ENCODE results near the gene EDRF1.

The EDRF1 gene

GRCh38 chr10:125795637-125796190, 76.2 kb downstream of the EDRF1 start:
- DNase-seq: no peak

- no peak for DNase-seq
Measured at GRCh38 chr10:125797424-125797823, 77.9 kb downstream of the EDRF1 start.

GRCh38 chr10:125797994-125798662, 78.6 kb downstream of the EDRF1 start:
- no peak for DNase-seq

- DNase-seq: no peak
Measured at GRCh38 chr10:125799451-125800182, 80.1 kb downstream of the EDRF1 start.

GRCh38 chr10:125801574-125801973, 82.1 kb downstream of the EDRF1 start:
- DNase-seq: no peak

- DNase-seq: no peak
Measured at GRCh38 chr10:125802131-125802530, 82.6 kb downstream of the EDRF1 start.

GRCh38 chr10:125802739-125803138, 83.2 kb downstream of the EDRF1 start:
- no peak for DNase-seq

- no peak for DNase-seq
Measured at GRCh38 chr10:125808047-125808446, 88.5 kb downstream of the EDRF1 start.

- DNase-seq: no peak
Measured at GRCh38 chr10:125811251-125811650, 91.7 kb downstream of the EDRF1 start.

GRCh38 chr10:125812128-125812750, 92.7 kb downstream of the EDRF1 start:
- no peak for DNase-seq

All from NCI-H1930 (cell line).